ENCODE data around the gene PABPC1L2A.
"Not testable (repeated sequence)": the region's sequence is repeated elsewhere in the genome, so short reads cannot be mapped to it uniquely, and the experiment has no call there.

- not testable (repeated sequence) for TF ChIP-seq CTCF, POLR2A, POLR2AphosphoS5, EP300 (IDR thresholded peaks at IDR 0.05)
These were observed at the start of gene PABPC1L2A for GRCh38 chrX:73079024-73079562.

Measured in gastroesophageal sphincter (tissue), 3 donors.